ENCODE data around the gene PLCB2.

The PLCB2 gene

DNA sequence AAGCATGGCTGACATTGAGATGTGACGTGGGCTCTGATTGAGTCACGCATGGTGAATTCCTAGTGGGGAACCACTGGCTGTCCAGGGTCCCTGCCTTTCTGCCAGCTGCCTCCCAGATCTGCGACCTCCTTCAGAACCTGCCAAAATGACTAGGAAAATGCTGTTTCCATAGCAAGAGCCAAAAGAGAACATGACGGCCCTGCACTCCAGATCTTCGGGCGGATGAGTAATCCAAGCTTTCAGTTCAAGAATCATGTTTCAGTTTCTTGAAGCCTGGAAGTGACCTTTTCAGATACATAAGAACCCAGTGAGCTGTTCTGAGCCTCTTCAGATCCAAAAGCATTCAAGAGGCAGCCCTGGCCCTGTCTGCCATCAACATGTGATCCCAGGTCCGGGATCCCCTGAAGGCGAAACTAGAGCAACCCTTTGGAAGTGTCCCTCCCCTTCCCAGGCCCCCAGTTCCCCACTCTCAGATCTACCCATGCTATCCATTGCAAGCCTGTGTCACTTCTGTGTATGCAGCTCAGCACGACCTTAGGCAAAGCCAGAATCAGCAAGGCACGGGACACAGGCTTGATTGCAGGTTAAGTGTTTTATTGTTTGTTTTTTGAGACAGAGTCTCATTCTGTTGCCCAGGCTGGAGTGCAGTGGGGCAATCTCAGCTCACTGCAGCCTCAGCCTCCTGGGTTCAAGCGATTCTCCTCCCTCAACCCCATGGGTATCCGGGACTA, 44.5 kb downstream of the PLCB2 start:
- Mint-ChIP-seq H3K4me3 (no peak overlapping the region), H3K27ac (no peak overlapping the region), H3K4me1 (ENCODE audit: low read depth) (no peaks in the 10 kb centered on the region), H3K27me3 (ENCODE audit: low read depth) (peaks cover 16% of the 10 kb centered on the region), H3K9me3 (no peaks in the 10 kb centered on the region), H3K36me3 (ENCODE audit: low read depth) (no peaks in the 10 kb centered on the region)
- DNase-seq (ENCODE audit: low spot score) = no peak

DNA sequence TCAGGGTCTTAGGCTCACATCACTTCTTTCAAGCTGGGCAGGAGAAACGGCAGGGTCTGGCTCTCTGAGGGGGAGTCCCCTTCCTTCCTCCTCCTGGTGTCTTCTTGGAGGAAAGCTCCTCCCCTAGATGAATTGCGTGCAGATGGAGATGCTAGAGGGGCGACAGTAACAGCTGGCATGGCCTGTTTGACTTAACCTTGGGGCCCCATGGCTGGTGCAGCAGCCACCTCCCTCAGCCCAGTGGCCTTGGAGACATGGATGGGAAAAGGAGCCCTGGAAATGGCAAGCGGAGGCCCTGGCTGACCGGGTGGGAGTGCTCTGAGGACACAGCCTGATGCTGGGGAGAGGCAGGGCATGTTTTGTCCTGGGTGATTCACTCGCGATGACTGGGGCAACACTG, 48.7 kb downstream of the PLCB2 start:
- no peak overlapping the region for H3K4me3 Mint-ChIP-seq
- DNase-seq (ENCODE audit: low spot score) = no peak
- H3K27me3 Mint-ChIP-seq (ENCODE audit: low read depth) = peaks cover 24% of the 10 kb centered on the region
- H3K36me3 Mint-ChIP-seq (ENCODE audit: low read depth) = no peaks in the 10 kb centered on the region
- no peaks in the 10 kb centered on the region for H3K4me1 Mint-ChIP-seq (ENCODE audit: low read depth)
- no peak overlapping the region for H3K27ac Mint-ChIP-seq
- no peaks in the 10 kb centered on the region for H3K9me3 Mint-ChIP-seq

DNA sequence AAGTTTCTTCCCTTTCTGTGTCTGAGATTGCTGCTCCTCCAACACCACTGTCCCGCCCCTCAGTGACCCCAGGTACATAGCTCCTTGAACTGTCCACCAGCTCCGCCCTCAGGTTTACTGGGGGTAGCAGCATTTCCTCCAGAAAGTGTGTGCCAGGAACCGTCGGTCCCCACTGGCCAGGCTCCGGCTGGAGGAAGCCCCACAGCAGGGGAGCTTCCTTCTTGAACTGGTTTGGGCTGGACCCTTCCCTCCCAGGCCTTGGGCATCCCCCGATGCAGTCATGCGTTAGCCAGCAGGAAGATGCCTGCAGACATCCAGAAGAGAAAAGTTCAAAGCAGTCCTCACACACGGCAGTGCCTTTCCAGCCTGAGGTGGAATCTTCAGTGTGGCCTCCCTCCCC, 49.2 kb downstream of the PLCB2 start:
- Mint-ChIP-seq H3K9me3 (no peaks in the 10 kb centered on the region), H3K27me3 (ENCODE audit: low read depth) (peaks cover 27% of the 10 kb centered on the region), H3K36me3 (ENCODE audit: low read depth) (no peaks in the 10 kb centered on the region), H3K4me3 (no peak overlapping the region), H3K27ac (no peak overlapping the region), H3K4me1 (ENCODE audit: low read depth) (peaks cover 2% of the 10 kb centered on the region)
- no peak for DNase-seq (ENCODE audit: low spot score)

GRCh38 chr15:40257656-40258450, 49.9 kb downstream of the PLCB2 start:
- DNase-seq (ENCODE audit: low spot score) = no peak
- H3K36me3 Mint-ChIP-seq (ENCODE audit: low read depth) = no peaks in the 10 kb centered on the region
- peaks cover 5% of the 10 kb centered on the region for H3K4me1 Mint-ChIP-seq (ENCODE audit: low read depth)
- H3K27me3 Mint-ChIP-seq (ENCODE audit: low read depth) = peaks cover 27% of the 10 kb centered on the region
- H3K27ac Mint-ChIP-seq = no peak overlapping the region
- H3K4me3 Mint-ChIP-seq = no peak overlapping the region
- H3K9me3 Mint-ChIP-seq = no peaks in the 10 kb centered on the region

DNA sequence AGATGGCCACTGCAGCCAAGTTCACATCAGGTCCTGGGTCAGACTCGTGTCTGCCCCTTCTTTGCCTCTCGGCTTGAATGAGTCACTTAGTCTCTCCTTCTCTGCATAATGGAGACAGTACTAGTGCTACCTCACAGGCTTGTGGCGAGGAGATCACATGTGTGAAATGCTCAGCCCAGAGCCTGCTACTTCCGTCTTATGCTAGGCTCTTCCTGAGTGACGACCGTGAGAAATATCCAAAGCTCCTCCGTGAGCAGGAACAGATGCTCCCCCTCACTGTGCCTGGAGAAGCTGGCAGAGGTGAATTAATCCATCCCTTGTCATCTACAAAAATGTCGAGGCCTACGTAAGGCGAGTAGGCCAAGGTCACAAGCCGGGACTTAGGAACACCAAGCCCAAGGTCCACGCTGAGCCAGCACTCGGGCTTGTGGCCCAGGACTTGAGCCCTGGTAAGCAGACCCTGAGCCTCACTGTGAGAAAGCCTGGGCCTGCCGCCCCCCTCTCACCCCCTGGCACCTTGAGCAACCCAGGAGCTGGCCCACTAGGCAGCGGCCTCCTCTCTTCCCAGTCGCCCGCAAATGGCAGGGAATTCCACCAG, 51.0 kb downstream of the PLCB2 start:
- no peak overlapping the region for H3K27ac Mint-ChIP-seq
- H3K4me1 Mint-ChIP-seq (ENCODE audit: low read depth) = peaks cover 5% of the 10 kb centered on the region
- peaks cover 27% of the 10 kb centered on the region for H3K27me3 Mint-ChIP-seq (ENCODE audit: low read depth)
- H3K4me3 Mint-ChIP-seq = no peak overlapping the region
- no peaks in the 10 kb centered on the region for H3K36me3 Mint-ChIP-seq (ENCODE audit: low read depth)
- DNase-seq (ENCODE audit: low spot score) = no peak
- no peaks in the 10 kb centered on the region for H3K9me3 Mint-ChIP-seq

- Mint-ChIP-seq H3K36me3 (ENCODE audit: low read depth) (no peaks in the 10 kb centered on the region), H3K4me1 (ENCODE audit: low read depth) (peaks cover 5% of the 10 kb centered on the region), H3K27me3 (ENCODE audit: low read depth) (peaks cover 38% of the 10 kb centered on the region), H3K27ac (no peak overlapping the region), H3K9me3 (no peaks in the 10 kb centered on the region), H3K4me3 (no peak overlapping the region)
- no peak for DNase-seq (ENCODE audit: low spot score)
Observed at GRCh38 chr15:40255033-40255432, 52.7 kb downstream of the PLCB2 start.

DNA sequence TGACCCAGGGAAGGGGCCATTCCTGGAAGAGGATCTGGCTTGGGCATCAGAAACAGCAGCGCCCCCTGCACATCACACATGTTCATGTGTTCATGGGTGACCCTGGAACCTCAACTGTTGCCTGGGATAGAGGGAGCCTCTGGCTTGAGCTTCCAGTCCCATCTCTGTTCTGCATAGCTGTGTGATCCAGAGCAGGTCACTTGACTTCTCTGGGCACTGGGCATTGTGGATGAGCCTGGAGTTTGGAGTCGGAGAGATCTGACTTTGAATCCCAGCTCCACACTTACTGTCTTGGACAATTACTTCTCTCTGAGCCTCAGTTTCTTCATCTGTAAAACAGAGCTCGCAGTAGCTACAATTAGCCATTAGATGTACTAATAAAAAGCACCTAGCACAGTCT, 53.3 kb downstream of the PLCB2 start:
- H3K27me3 Mint-ChIP-seq (ENCODE audit: low read depth) = peaks cover 38% of the 10 kb centered on the region

GRCh38 chr15:40253167-40253790, 54.5 kb downstream of the PLCB2 start:
- H3K4me3 Mint-ChIP-seq = peak overlapping the region; percentile 80
- no peak overlapping the region for H3K27ac Mint-ChIP-seq
- DNase-seq (ENCODE audit: low spot score) = no peak
- H3K4me1 Mint-ChIP-seq (ENCODE audit: low read depth) = peaks cover 5% of the 10 kb centered on the region
- H3K9me3 Mint-ChIP-seq = no peaks in the 10 kb centered on the region
- peaks cover 38% of the 10 kb centered on the region for H3K27me3 Mint-ChIP-seq (ENCODE audit: low read depth)
- no peaks in the 10 kb centered on the region for H3K36me3 Mint-ChIP-seq (ENCODE audit: low read depth)

More for the DNA sequence above, 53.3 kb downstream of the PLCB2 start:
- Mint-ChIP-seq H3K4me3 (no peak overlapping the region), H3K27ac (no peak overlapping the region), H3K9me3 (no peaks in the 10 kb centered on the region), H3K36me3 (ENCODE audit: low read depth) (no peaks in the 10 kb centered on the region), H3K4me1 (ENCODE audit: low read depth) (peaks cover 5% of the 10 kb centered on the region)
- DNase-seq (ENCODE audit: low spot score) = no peak

DNA sequence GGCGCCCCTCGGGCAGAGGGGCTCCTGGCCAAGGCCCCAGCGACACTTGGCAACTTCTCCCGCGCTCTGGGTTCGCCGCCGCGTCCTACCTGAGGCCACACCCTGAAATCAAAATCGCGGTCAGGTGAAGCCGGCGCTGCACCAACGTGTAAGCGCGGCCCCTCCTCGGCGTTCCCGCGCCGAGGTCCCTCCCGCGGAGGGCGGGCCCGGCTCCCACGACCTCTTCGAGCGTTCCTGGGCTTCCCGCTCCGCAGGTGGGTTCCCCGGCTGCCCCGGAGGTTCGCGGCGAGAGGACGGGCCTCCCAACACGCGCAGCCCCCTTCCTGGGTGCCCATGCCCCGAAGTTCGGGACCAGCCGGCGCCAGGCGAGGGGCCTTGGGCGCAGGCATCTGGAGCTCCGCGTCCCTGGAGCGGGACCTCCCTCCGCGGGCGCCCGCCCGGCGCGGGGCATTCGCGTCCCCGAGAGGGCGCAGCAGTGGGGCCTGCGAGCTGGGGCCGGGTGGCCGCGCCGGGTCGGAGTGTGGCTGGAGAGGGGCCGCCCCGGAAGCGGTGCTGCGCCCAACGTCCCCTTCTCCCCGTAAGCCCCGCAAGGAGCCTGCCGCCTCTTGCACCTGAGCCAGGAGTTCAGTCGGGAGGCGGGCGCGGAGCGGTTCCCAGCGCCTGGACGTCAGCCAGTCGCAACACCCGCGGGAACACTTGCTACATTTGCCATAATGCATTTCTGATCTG, 55.1 kb downstream of the PLCB2 start:
- Mint-ChIP-seq H3K27me3 (ENCODE audit: low read depth) (peaks cover 38% of the 10 kb centered on the region), H3K4me1 (ENCODE audit: low read depth) (peaks cover 5% of the 10 kb centered on the region), H3K9me3 (no peaks in the 10 kb centered on the region), H3K36me3 (ENCODE audit: low read depth) (no peaks in the 10 kb centered on the region), H3K27ac (no peak overlapping the region), H3K4me3 (peak overlapping the region; percentile 80)
- no peak for DNase-seq (ENCODE audit: low spot score)

DNA sequence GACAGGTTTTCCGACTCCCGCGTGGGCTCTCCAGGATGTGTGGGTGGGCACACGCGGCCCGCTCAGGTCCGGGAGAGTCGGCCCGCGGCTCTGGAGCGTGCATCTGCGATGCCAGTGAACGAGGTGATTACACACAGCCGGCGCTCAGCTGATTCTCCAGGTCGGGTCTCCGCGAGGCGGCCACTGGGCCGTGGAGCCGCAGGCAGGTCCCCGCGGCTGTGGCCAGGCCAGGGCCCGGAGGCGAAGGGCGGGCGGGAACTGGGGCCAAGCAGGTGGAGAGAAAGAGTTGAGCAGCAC, 55.6 kb downstream of the PLCB2 start:
- no peak for DNase-seq (ENCODE audit: low spot score)
- peaks cover 5% of the 10 kb centered on the region for H3K4me1 Mint-ChIP-seq (ENCODE audit: low read depth)
- H3K27me3 Mint-ChIP-seq (ENCODE audit: low read depth) = peaks cover 38% of the 10 kb centered on the region
- H3K4me3 Mint-ChIP-seq = no peak overlapping the region
- H3K9me3 Mint-ChIP-seq = no peaks in the 10 kb centered on the region
- no peak overlapping the region for H3K27ac Mint-ChIP-seq
- no peaks in the 10 kb centered on the region for H3K36me3 Mint-ChIP-seq (ENCODE audit: low read depth)

DNA sequence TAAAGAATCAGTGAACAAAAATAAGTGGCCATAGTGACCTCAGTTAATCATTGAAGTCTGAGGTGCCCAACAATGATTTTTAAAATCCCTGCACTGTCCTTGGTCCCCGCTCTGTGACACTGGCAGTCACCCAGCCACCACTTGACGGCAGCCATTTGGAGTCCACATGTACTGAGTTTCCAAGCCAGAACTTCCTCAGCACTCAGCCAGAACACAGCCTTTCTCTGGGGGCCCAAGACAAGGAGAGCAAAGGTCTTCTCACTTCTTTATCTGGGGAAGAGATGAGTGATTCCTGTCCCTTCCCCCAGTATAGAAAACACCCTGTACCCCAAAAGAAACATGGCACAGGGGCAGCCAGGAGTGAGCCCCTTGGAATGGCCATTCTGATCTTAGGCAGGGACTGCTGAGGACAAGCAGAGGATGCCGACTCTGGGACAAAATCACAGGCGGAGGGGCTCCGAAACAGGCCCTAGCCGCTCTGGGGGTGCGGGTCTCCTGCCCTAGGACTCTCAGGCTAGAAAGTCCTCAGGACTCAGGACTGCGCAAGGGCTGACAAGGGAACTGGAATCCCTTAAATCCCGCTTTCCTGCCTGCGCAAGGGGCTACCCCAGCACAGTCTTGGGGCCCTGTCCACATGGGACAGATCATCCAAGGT, 56.1 kb downstream of the PLCB2 start:
- H3K36me3 Mint-ChIP-seq (ENCODE audit: low read depth) = no peaks in the 10 kb centered on the region
- H3K4me1 Mint-ChIP-seq (ENCODE audit: low read depth) = peaks cover 5% of the 10 kb centered on the region
- no peaks in the 10 kb centered on the region for H3K9me3 Mint-ChIP-seq
- DNase-seq (ENCODE audit: low spot score) = no peak
- H3K4me3 Mint-ChIP-seq = peak overlapping the region; percentile 53
- H3K27me3 Mint-ChIP-seq (ENCODE audit: low read depth) = peaks cover 38% of the 10 kb centered on the region
- no peak overlapping the region for H3K27ac Mint-ChIP-seq

DNA sequence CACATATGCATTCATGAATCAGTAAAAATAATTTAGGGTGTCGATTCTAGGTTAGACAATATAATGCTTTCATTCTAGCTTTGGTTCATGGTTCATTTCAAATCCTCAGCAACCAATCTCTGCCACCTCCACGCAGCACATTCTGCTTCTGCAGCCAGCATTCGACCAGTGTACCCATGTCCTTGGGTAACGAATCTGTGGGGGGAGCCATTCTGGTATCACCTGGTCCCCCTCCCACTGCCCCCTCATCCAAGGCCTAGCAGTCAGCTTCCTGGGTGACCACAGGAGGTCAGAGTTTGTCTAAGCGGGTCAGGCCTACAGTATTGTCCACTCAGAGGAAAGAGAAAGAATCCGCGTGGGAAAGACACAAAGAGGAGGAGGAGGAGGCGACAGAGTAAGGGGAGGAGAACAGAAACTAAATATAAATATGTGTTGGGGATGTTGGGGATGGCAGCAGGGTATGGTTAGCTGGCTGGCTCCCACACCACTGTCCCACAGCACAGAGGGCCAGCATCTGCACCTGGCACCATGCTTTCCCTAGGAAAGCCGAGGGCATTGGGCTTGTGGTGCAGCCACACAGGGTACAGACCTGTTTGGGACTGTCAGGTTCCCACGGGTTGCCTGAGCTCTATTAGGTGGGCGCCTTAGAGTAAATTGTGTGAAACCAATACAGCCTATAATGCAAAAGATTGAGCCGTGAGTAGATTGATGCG, 56.8 kb downstream of the PLCB2 start:
- DNase-seq (ENCODE audit: low spot score) = no peak
- no peak overlapping the region for H3K27ac Mint-ChIP-seq
- peaks cover 38% of the 10 kb centered on the region for H3K27me3 Mint-ChIP-seq (ENCODE audit: low read depth)
- no peaks in the 10 kb centered on the region for H3K9me3 Mint-ChIP-seq
- H3K36me3 Mint-ChIP-seq (ENCODE audit: low read depth) = no peaks in the 10 kb centered on the region
- peak overlapping the region; percentile 53 for H3K4me3 Mint-ChIP-seq
- H3K4me1 Mint-ChIP-seq (ENCODE audit: low read depth) = peaks cover 5% of the 10 kb centered on the region

- no peak for DNase-seq (ENCODE audit: low spot score)
- H3K4me1 Mint-ChIP-seq (ENCODE audit: low read depth) = peaks cover 5% of the 10 kb centered on the region
- H3K27ac Mint-ChIP-seq = no peak overlapping the region
- H3K36me3 Mint-ChIP-seq (ENCODE audit: low read depth) = no peaks in the 10 kb centered on the region
- H3K27me3 Mint-ChIP-seq (ENCODE audit: low read depth) = peaks cover 38% of the 10 kb centered on the region
- no peaks in the 10 kb centered on the region for H3K9me3 Mint-ChIP-seq
- H3K4me3 Mint-ChIP-seq = no peak overlapping the region
Observed at GRCh38 chr15:40250304-40250656, 57.5 kb downstream of the PLCB2 start.

Measured in T-helper 2 cell treated with Interferon-gamma antibody and Interleukin-4, amounts not matched to agents 5 μg/mL and 100 μg/mL, for 36 hours (primary cell).